ENCODE results near the gene HHLA2.

DNA sequence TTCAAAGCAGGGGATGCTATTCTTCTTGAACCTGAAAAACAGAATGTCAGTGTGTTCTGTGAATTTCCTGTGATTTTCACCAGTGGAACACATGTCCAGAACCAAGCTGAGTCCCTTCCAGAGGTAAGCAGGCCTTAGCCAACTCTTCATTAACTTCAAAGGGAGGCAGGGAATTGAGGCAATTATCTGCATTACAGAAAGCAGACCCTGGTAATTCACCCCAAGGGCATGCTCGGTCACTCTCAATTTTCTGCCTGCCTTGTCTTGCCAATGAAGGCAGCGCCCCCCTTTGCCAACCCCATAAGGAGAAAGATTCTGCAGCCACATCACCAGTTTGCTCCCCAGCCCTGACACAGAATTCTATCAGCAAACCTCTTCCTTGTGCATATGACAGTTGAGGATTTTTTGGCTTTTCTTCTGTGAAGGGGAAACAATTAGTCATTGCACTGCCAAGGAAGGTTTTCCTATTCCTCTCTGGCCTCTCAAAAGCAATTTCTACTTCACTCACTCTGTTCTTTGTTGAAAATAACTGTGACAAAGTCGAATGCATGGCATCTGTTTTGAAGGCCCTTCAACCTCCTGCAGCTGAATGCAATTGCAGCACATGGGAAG is 85.3 kb downstream of the HHLA2 start:
- TF ChIP-seq PAX5 (IDR thresholded peaks at IDR 0.05; ENCODE audit: insufficient read depth, low read length, severe bottlenecking) (no peak), POLR2AphosphoS5 (IDR thresholded peaks at IDR 0.05; ENCODE audit: low read depth, low read length) (no peak), SPI1 (IDR thresholded peaks at IDR 0.05; ENCODE audit: low read depth, low read length) (no peak), POLR2A (IDR thresholded peaks at IDR 0.05; ENCODE audit: low read depth, low read length) (no peak), TAF1 (IDR thresholded peaks at IDR 0.05; ENCODE audit: low read depth, low read length) (no peak), POU2F2 (IDR thresholded peaks at IDR 0.05; ENCODE audit: low read depth, low read length) (no peak)

Data from GM12891 (cell line).